Measurements from ENCODE around the gene DDX42.

Gene DDX42

GRCh38 chr17:63820963-63821561, 47.1 kb downstream of the DDX42 start:
- no peak for DNase-seq (ENCODE audit: low spot score in 2 of 2)
- Histone ChIP-seq H3K27me3 (ENCODE audit: low read depth) (no peaks in the 10 kb centered on the region), H3K9me3 (no peaks in the 10 kb centered on the region), H3K36me3 (replicated peaks) (peaks cover 98% of the 10 kb centered on the region), H3K4me3 (no peak overlapping the region), H3K4me1 (peaks cover 5% of the 10 kb centered on the region)
- in situ Hi-C loops (cut with MboI; ENCODE audit: low sequenced_read_pairs), result loop anchor here (25.0 kb wide), 1 partner anchor 691 kb away; the partner anchor contains the start of genes CEP95 and DDX5

- peaks cover 94% of the 10 kb centered on the region for H3K36me3 ChIP-seq (replicated peaks)
- no peak for DNase-seq (ENCODE audit: low spot score in 2 of 2)
- no peaks in the 10 kb centered on the region for H3K9me3 ChIP-seq
- peaks cover 6% of the 10 kb centered on the region for H3K4me1 ChIP-seq
- H3K4me3 ChIP-seq, result no peak overlapping the region
- in situ Hi-C loops (cut with MboI; ENCODE audit: low sequenced_read_pairs), result loop anchor here (25.0 kb wide), 1 partner anchor 690 kb away; the partner anchor contains the start of genes CEP95 and DDX5
- no peaks in the 10 kb centered on the region for H3K27me3 ChIP-seq (ENCODE audit: low read depth)
Measured at GRCh38 chr17:63821804-63822203, 47.8 kb downstream of the DDX42 start.

GRCh38 chr17:63822537-63822936, 48.6 kb downstream of the DDX42 start:
- Histone ChIP-seq H3K4me1 (peaks cover 6% of the 10 kb centered on the region), H3K27me3 (ENCODE audit: low read depth) (no peaks in the 10 kb centered on the region), H3K36me3 (replicated peaks) (peaks cover 87% of the 10 kb centered on the region), H3K9me3 (no peaks in the 10 kb centered on the region), H3K4me3 (no peak overlapping the region)
- in situ Hi-C loops (cut with MboI; ENCODE audit: low sequenced_read_pairs), result loop anchor here (25.0 kb wide), 1 partner anchor 690 kb away; the partner anchor contains the start of genes CEP95 and DDX5
- no peak for DNase-seq (ENCODE audit: low spot score in 2 of 2)

- Histone ChIP-seq H3K4me3 (no peak overlapping the region), H3K27me3 (ENCODE audit: low read depth) (no peaks in the 10 kb centered on the region), H3K36me3 (replicated peaks) (peaks cover 78% of the 10 kb centered on the region), H3K9me3 (no peaks in the 10 kb centered on the region), H3K4me1 (peaks cover 6% of the 10 kb centered on the region)
- in situ Hi-C loops (cut with MboI; ENCODE audit: low sequenced_read_pairs), result loop anchor here (25.0 kb wide), 1 partner anchor 689 kb away; the partner anchor contains the start of genes CEP95 and DDX5
- DNase-seq (ENCODE audit: low spot score in 2 of 2), result no peak
Measured at GRCh38 chr17:63823659-63824331, 49.8 kb downstream of the DDX42 start.

GRCh38 chr17:63824362-63824761, 50.4 kb downstream of the DDX42 start:
- no peak for DNase-seq (ENCODE audit: low spot score in 2 of 2)
- peaks cover 78% of the 10 kb centered on the region for H3K36me3 ChIP-seq (replicated peaks)
- H3K27me3 ChIP-seq (ENCODE audit: low read depth), result no peaks in the 10 kb centered on the region
- no peak overlapping the region for H3K4me3 ChIP-seq
- H3K9me3 ChIP-seq, result no peaks in the 10 kb centered on the region
- H3K4me1 ChIP-seq, result peaks cover 6% of the 10 kb centered on the region
- in situ Hi-C loops (cut with MboI; ENCODE audit: low sequenced_read_pairs), result loop anchor here (25.0 kb wide), 1 partner anchor 688 kb away; the partner anchor contains the start of genes CEP95 and DDX5

- Histone ChIP-seq H3K9me3 (no peaks in the 10 kb centered on the region), H3K4me3 (peak overlapping the region; percentile 98), H3K4me1 (peaks cover 6% of the 10 kb centered on the region), H3K27me3 (ENCODE audit: low read depth) (no peaks in the 10 kb centered on the region), H3K36me3 (replicated peaks) (peaks cover 79% of the 10 kb centered on the region)
- in situ Hi-C loops (cut with MboI; ENCODE audit: low sequenced_read_pairs), result no loop called here
- no peak for DNase-seq (ENCODE audit: low spot score in 2 of 2)
Measured at GRCh38 chr17:63826468-63827001, 52.6 kb downstream of the DDX42 start.

GRCh38 chr17:63827002-63827800, 53.2 kb downstream of the DDX42 start, which contains the start of the genes FTSJ3 and PSMC5:
FTSJ3 (minus strand) TSS chr17:63827663; CDS start chr17:63826902, 761 bp downstream.
PSMC5 (plus strand) TSS chr17:63827431; CDS start chr17:63827491, 60 bp downstream.
- in situ Hi-C loops (cut with MboI; ENCODE audit: low sequenced_read_pairs), result no loop called here
- Histone ChIP-seq H3K36me3 (replicated peaks) (peaks cover 79% of the 10 kb centered on the region), H3K27me3 (ENCODE audit: low read depth) (no peaks in the 10 kb centered on the region), H3K9me3 (no peaks in the 10 kb centered on the region), H3K4me3 (peak within 1 kb of the TSS; percentile 98), H3K4me1 (peaks cover 6% of the 10 kb centered on the region)
- DNase-seq (ENCODE audit: low spot score in 2 of 2), result peak; percentile 93 to 98

- in situ Hi-C loops (cut with MboI; ENCODE audit: low sequenced_read_pairs), result no loop called here
- DNase-seq (ENCODE audit: low spot score in 2 of 2), result no peak
- H3K27me3 ChIP-seq (ENCODE audit: low read depth), result no peaks in the 10 kb centered on the region
- H3K4me1 ChIP-seq, result peaks cover 6% of the 10 kb centered on the region
- peak overlapping the region; percentile 98 for H3K4me3 ChIP-seq
- peaks cover 79% of the 10 kb centered on the region for H3K36me3 ChIP-seq (replicated peaks)
- no peaks in the 10 kb centered on the region for H3K9me3 ChIP-seq
Measured at GRCh38 chr17:63827801-63828221, 53.8 kb downstream of the DDX42 start.

DNA sequence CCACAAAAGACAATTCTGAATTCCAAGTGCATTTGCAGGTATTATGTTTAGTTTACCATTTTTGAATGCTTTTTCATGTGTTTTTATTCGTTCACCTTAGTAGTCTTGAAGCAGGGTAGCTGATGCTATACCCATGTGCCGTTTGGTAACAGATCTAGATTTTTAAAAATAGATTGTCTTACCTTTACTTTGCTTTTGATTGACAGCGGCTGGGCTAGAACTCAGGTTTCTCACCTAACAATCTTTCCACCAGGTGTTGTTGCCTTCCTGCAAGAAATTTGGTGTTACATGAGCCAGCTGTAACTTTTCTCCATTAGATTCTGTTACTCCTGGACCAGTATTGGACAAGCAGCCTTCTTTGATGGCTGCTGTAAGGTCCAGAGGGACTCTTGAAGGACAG, 55.0 kb downstream of the DDX42 start:
- Histone ChIP-seq H3K4me3 (no peak overlapping the region), H3K36me3 (replicated peaks) (peaks cover 79% of the 10 kb centered on the region), H3K9me3 (no peaks in the 10 kb centered on the region), H3K4me1 (peaks cover 6% of the 10 kb centered on the region), H3K27me3 (ENCODE audit: low read depth) (no peaks in the 10 kb centered on the region)
- in situ Hi-C loops (cut with MboI; ENCODE audit: low sequenced_read_pairs), result no loop called here
- no peak for DNase-seq (ENCODE audit: low spot score in 2 of 2)

DNA sequence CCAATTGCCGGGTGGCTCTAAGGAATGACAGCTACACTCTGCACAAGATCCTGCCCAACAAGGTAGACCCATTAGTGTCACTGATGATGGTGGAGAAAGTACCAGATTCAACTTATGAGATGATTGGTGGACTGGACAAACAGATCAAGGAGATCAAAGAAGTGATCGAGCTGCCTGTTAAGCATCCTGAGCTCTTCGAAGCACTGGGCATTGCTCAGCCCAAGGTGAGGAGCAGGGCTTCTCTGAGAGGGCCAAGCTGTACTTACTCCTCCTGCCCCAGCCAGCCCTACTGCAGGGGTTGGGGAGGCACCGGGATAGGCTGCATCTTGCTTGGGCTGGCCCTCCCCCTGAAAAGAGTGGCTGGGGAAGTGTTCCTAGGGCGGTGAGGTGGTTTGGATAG, 56.3 kb downstream of the DDX42 start:
- no peak for DNase-seq (ENCODE audit: low spot score in 2 of 2)

DNA sequence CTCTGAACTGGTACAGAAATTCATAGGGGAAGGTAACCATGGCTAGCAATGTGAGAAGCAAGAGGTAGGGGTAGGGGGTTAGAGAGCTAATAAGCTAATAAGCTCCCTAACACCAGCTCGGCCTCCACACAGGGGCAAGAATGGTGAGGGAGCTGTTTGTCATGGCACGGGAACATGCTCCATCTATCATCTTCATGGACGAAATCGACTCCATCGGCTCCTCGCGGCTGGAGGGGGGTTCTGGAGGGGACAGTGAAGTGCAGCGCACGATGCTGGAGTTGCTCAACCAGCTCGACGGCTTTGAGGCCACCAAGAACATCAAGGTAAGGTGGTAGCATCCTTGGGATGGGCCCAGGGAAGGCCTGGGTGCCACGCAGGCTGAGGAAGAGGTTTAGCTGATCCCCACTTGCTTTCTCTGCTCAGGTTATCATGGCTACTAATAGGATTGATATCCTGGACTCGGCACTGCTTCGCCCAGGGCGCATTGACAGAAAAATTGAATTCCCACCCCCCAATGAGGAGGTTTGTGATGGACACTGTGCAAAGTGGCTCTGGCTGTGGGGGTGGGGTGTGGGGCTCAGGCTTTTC, 57.0 kb downstream of the DDX42 start:
- no peaks in the 10 kb centered on the region for H3K9me3 ChIP-seq
- no peak for DNase-seq (ENCODE audit: low spot score in 2 of 2)
- in situ Hi-C loops (cut with MboI; ENCODE audit: low sequenced_read_pairs), result no loop called here
- peaks cover 76% of the 10 kb centered on the region for H3K36me3 ChIP-seq (replicated peaks)
- H3K27me3 ChIP-seq (ENCODE audit: low read depth), result no peaks in the 10 kb centered on the region
- H3K4me1 ChIP-seq, result peaks cover 1% of the 10 kb centered on the region; the same call in 1 of the 2 replicates
- H3K4me3 ChIP-seq, result no peak overlapping the region

More for the DNA sequence above, 56.3 kb downstream of the DDX42 start:
- H3K36me3 ChIP-seq (replicated peaks), result peaks cover 79% of the 10 kb centered on the region
- no peak overlapping the region for H3K4me3 ChIP-seq
- H3K9me3 ChIP-seq, result no peaks in the 10 kb centered on the region
- H3K27me3 ChIP-seq (ENCODE audit: low read depth), result no peaks in the 10 kb centered on the region
- peaks cover 6% of the 10 kb centered on the region for H3K4me1 ChIP-seq
- in situ Hi-C loops (cut with MboI; ENCODE audit: low sequenced_read_pairs), result no loop called here

DNA sequence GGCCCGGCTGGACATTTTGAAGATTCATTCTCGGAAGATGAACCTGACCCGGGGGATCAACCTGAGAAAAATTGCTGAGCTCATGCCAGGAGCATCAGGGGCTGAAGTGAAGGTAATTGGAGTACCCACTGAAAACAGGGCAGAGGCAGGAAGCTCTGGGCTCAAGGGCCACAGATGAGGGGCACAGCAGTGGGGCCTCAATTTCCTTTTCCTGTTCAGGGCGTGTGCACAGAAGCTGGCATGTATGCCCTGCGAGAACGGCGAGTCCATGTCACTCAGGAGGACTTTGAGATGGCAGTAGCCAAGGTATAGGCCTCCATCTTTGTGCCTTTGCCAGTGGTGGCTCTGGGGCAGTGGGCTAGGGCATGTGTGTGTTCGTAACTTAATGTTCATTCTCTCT, 57.5 kb downstream of the DDX42 start:
- Histone ChIP-seq H3K9me3 (no peaks in the 10 kb centered on the region), H3K36me3 (replicated peaks) (peaks cover 77% of the 10 kb centered on the region), H3K4me3 (no peak overlapping the region), H3K27me3 (ENCODE audit: low read depth) (no peaks in the 10 kb centered on the region), H3K4me1 (no peaks in the 10 kb centered on the region)
- in situ Hi-C loops (cut with MboI; ENCODE audit: low sequenced_read_pairs), result no loop called here
- no peak for DNase-seq (ENCODE audit: low spot score in 2 of 2)

DNA sequence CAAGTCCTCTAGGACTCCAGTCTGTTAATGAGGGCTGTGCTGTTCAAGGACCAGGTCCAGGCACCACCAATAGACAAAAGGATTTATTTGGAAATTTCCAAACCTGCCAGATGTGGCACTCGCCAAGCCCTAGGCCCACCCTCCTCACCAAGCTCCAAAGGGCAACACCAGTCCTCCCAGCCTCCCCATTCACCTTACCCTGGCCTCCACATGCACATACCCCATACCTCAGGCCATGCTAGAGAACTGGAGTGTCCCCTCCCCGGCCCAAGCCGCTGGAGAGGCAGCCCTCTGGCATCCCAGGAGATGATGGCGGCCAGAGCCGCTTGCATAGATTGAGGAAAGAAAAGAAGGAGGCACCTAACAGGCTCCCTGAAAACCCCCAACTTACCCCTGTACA, 58.0 kb downstream of the DDX42 start:
- Histone ChIP-seq H3K36me3 (replicated peaks) (peaks cover 80% of the 10 kb centered on the region), H3K4me3 (no peak overlapping the region), H3K4me1 (no peaks in the 10 kb centered on the region), H3K9me3 (no peaks in the 10 kb centered on the region), H3K27me3 (ENCODE audit: low read depth) (no peaks in the 10 kb centered on the region)
- DNase-seq (ENCODE audit: low spot score in 2 of 2), result no peak
- in situ Hi-C loops (cut with MboI; ENCODE audit: low sequenced_read_pairs), result no loop called here
